Ishikawa (cell line): ENCODE measurements around the gene HES7.

Experiments
- CEBPB ChIP-seq: IDR thresholded peaks from 2 replicates; pipeline ENCODE4 v1.6.1; 2012
- CREB1 ChIP-seq: IDR thresholded peaks from 2 replicates; pipeline ENCODE4 v1.6.1; 2012; ENCODE audit warnings: low read depth
- EGR1 ChIP-seq: IDR thresholded peaks from 2 replicates; pipeline ENCODE4 v1.6.1; 2012
- EP300 ChIP-seq: IDR thresholded peaks from 2 replicates; pipeline ENCODE4 v1.6.1; 2012; ENCODE audit warnings: borderline replicate concordance
- FOXM1 ChIP-seq: IDR thresholded peaks from 2 replicates; pipeline ENCODE4 v1.6.1; 2012; ENCODE audit warnings: low read depth, borderline replicate concordance
- MAX ChIP-seq: IDR thresholded peaks from 2 replicates; pipeline ENCODE4 v1.6.1; 2012
- NFIC ChIP-seq: IDR thresholded peaks from 2 replicates; pipeline ENCODE4 v1.6.1; 2012
- RAD21 ChIP-seq: IDR thresholded peaks from 2 replicates; pipeline ENCODE4 v1.6.1; 2012; ENCODE audit warnings: low read depth
- REST ChIP-seq: IDR thresholded peaks from 2 replicates; pipeline ENCODE4 v1.6.1; 2012; ENCODE audit warnings: low read depth, mild to moderate bottlenecking
- TAF1 ChIP-seq: IDR thresholded peaks from 2 replicates; pipeline ENCODE4 v1.6.1; 2012; ENCODE audit warnings: low read depth, mild to moderate bottlenecking
- TCF12 ChIP-seq: IDR thresholded peaks from 2 replicates; pipeline ENCODE4 v1.6.1; 2012; ENCODE audit warnings: low read depth
- TEAD4 ChIP-seq: IDR thresholded peaks from 2 replicates; pipeline ENCODE4 v1.6.1; 2012
- USF1 ChIP-seq: IDR thresholded peaks from 2 replicates; pipeline ENCODE4 v1.6.1; 2012
- YY1 ChIP-seq: IDR thresholded peaks from 2 replicates; pipeline ENCODE4 v1.6.1; 2012; ENCODE audit warnings: low read depth
- ZBTB7A ChIP-seq: IDR thresholded peaks from 2 replicates; pipeline ENCODE4 v1.6.1; 2012; ENCODE audit warnings: low read depth

HES7 gene

GRCh38 chr17:8141741-8142140, 17.8 kb upstream of the HES7 start:
- TF ChIP-seq NFIC (no peak), TCF12 (no peak), EP300 (no peak), FOXM1 (no peak)

- TF ChIP-seq YY1 (no peak), MAX (no peak)
These were observed 17.1 kb upstream of the HES7 start for GRCh38 chr17:8141045-8141444.

GRCh38 chr17:8140065-8141029, 16.4 kb upstream of the HES7 start:
- TF ChIP-seq FOXM1 (no peak), USF1 (no peak), CREB1 (no peak), YY1 (no peak), REST (no peak), TCF12 (no peak), MAX (no peak), EGR1 (no peak), CEBPB (no peak), EP300 (no peak), ZBTB7A (no peak), NFIC (no peak), TEAD4 (no peak), RAD21 (no peak), TAF1 (no peak)

GRCh38 chr17:8138672-8139371, 14.9 kb upstream of the HES7 start:
- TF ChIP-seq NFIC: no peak
- TF ChIP-seq CEBPB: peak; percentile 38; the same call in 1 of the 2 replicates
- TF ChIP-seq EGR1: no peak
- TF ChIP-seq TCF12: peak; percentile 69
- peak; percentile 66 for TF ChIP-seq RAD21
- TF ChIP-seq EP300: 0 out of 2 replicates have a peak, but pooled peaks have one; percentile 43
- peak; percentile 66 for TF ChIP-seq YY1
- peak; percentile 64; the same call in 1 of the 2 replicates for TF ChIP-seq TAF1
- peak; percentile 49 for TF ChIP-seq USF1
- no peak for TF ChIP-seq ZBTB7A
- TF ChIP-seq MAX: peak; percentile 62
- TF ChIP-seq REST: no peak
- TF ChIP-seq TEAD4: peak; percentile 93
- TF ChIP-seq FOXM1: peak; percentile 25; the same call in 1 of the 2 replicates
- TF ChIP-seq CREB1: no peak

GRCh38 chr17:8138374-8138671, 14.4 kb upstream of the HES7 start:
- TF ChIP-seq USF1 (no peak), MAX (no peak), REST (no peak), ZBTB7A (no peak), EGR1 (no peak), CEBPB (no peak), YY1 (no peak), CREB1 (no peak), FOXM1 (no peak), TCF12 (no peak)
